IMR-90 (cell line): Measurements from ENCODE around the gene CELA2B. TPM values are rescaled to one million over a fixed set of nuclear protein-coding genes. Genes with fewer than 3 reads are reported as not detected.
"Not testable (repeated sequence)": the region's sequence is repeated elsewhere in the genome, so short reads cannot be mapped to it uniquely, and the experiment has no call there.

Experiments used
- ATAC-seq: fragments of 200-7000 bp; cut with Tn5 transposase; 2 replicates; pipeline ENCODE4 v1.9.1; 2020; ENCODE audit warnings: low read depth, mild to moderate bottlenecking, moderate library complexity
- BruUV-seq: library from RNA; stranded (reverse); fragments of 400-500 nt; replicated peaks from 2 replicates; lab custom pipeline; 2021; lab: Mats Ljungman, UMichigan
- CTCF ChIA-PET: fragments of 300-600 bp; formaldehyde crosslinking; extraction: SDS; loops from one replicate; lab custom pipeline; 2021; ENCODE audit warnings: antibody characterized with exemption; lab: Yijun Ruan, JAX
- POLR2A ChIA-PET: fragments of 300-600 bp; sonication (Branson Sonifier 250); formaldehyde crosslinking; loops from one replicate; lab custom pipeline; 2022; ENCODE audit warnings: antibody characterized with exemption; ENCODE audit not compliant: unreplicated experiment; lab: Charles Lee
- DNase-seq: peaks from one replicate; pipeline ENCODE4 v3.0.0; 2013
- H2AFZ ChIP-seq: replicated peaks from 2 replicates; pipeline ENCODE3; 2013; ENCODE audit warnings: low read length, mild to moderate bottlenecking; ENCODE audit not compliant: poor library complexity
- H2AK5ac ChIP-seq: 2 replicates; pipeline ENCODE4 v1.6.1; 2013; ENCODE audit warnings: low read depth, low read length, inconsistent platforms
- H2AK9ac ChIP-seq: replicated peaks from 2 replicates; pipeline ENCODE3; 2013; ENCODE audit warnings: mild to moderate bottlenecking, low read depth, low read length, moderate library complexity; ENCODE audit not compliant: poor library complexity
- H2BK120ac ChIP-seq: 2 replicates; pipeline ENCODE4 v1.6.1; 2013; ENCODE audit warnings: low read depth, low read length, inconsistent platforms
- H2BK15ac ChIP-seq: 3 replicates; pipeline ENCODE4 v1.6.1; 2013; ENCODE audit warnings: low read depth, low read length, inconsistent platforms
- H2BK20ac ChIP-seq: 2 replicates; pipeline ENCODE4 v1.6.1; 2013; ENCODE audit warnings: low read depth, mild to moderate bottlenecking, inconsistent platforms, low read length, moderate library complexity
- H2BK5ac ChIP-seq: 2 replicates; pipeline ENCODE4 v1.6.1; 2013; ENCODE audit warnings: mild to moderate bottlenecking, low read depth, low read length, inconsistent platforms; ENCODE audit not compliant: poor library complexity, severe bottlenecking
- H3K14ac ChIP-seq: replicated peaks from 2 replicates; pipeline ENCODE4 v1.6.1; 2013; ENCODE audit warnings: low read depth, low read length, inconsistent platforms
- H3K18ac ChIP-seq: 2 replicates; pipeline ENCODE4 v1.6.1; 2013; ENCODE audit warnings: low read depth, low read length, control low read depth
- H3K23ac ChIP-seq: 2 replicates; pipeline ENCODE4 v1.6.1; 2013; ENCODE audit warnings: low read depth, low read length, inconsistent platforms
- H3K27ac ChIP-seq: 2 replicates; pipeline ENCODE4 v1.5.1; 2013; ENCODE audit warnings: mild to moderate bottlenecking, control low read depth, low read length; ENCODE audit not compliant: insufficient read depth
- H3K27me3 ChIP-seq: 2 replicates; pipeline ENCODE4 v1.6.1; 2013; ENCODE audit warnings: low read length; ENCODE audit not compliant: control insufficient read depth, insufficient read depth
- H3K36me3 ChIP-seq: 2 replicates; pipeline ENCODE4 v1.6.1; 2013; ENCODE audit warnings: low read length, mixed read lengths; ENCODE audit not compliant: control insufficient read depth, insufficient read depth
- H3K4ac ChIP-seq: 2 replicates; pipeline ENCODE4 v1.6.1; 2013; ENCODE audit warnings: low read depth, low read length, inconsistent platforms
- H3K4me1 ChIP-seq: 2 replicates; pipeline ENCODE4 v1.6.1; 2013; ENCODE audit warnings: low read length, mixed read lengths; ENCODE audit not compliant: control insufficient read depth, insufficient read depth
- H3K4me2 ChIP-seq: 2 replicates; pipeline ENCODE4 v1.6.1; 2013; ENCODE audit warnings: low read depth, mild to moderate bottlenecking, control low read depth, low read length, moderate library complexity
- H3K4me3 ChIP-seq: 2 replicates; pipeline ENCODE4 v1.5.1; 2013; ENCODE audit warnings: low read depth, mild to moderate bottlenecking, control low read depth, low read length, moderate library complexity; ENCODE audit not compliant: insufficient read depth
- H3K56ac ChIP-seq: 2 replicates; pipeline ENCODE4 v1.6.1; 2013; ENCODE audit warnings: low read length, inconsistent platforms; ENCODE audit not compliant: insufficient read depth; ENCODE audit errors: extremely low read depth
- H3K79me1 ChIP-seq, 2 experiments: 2 replicates each; pipeline ENCODE4 v1.6.1; 2013; ENCODE audit warnings: low read length in 2 of 2, inconsistent platforms in 1 of 2, low read depth in 1 of 2
- H3K9ac ChIP-seq: 2 replicates; pipeline ENCODE4 v1.6.1; 2013; ENCODE audit warnings: low read depth, low read length, control low read depth
- H3K9me1 ChIP-seq: 2 replicates; pipeline ENCODE4 v1.6.1; 2013; ENCODE audit warnings: low read length, inconsistent platforms; ENCODE audit not compliant: insufficient read depth
- H3K9me3 ChIP-seq: 2 replicates; pipeline ENCODE4 v1.6.1; 2013; ENCODE audit warnings: low read length; ENCODE audit not compliant: control insufficient read depth, insufficient read depth
- H4K20me1 ChIP-seq: 2 replicates; pipeline ENCODE4 v1.6.1; 2013; ENCODE audit warnings: low read length, inconsistent platforms; ENCODE audit not compliant: insufficient read depth
- H4K5ac ChIP-seq: 2 replicates; pipeline ENCODE4 v1.6.1; 2013; ENCODE audit warnings: mild to moderate bottlenecking, low read depth, low read length, control low read depth
- H4K8ac ChIP-seq, 2 experiments: 2 replicates each; pipeline ENCODE4 v1.6.1; 2013; ENCODE audit warnings: low read depth in 2 of 2, low read length in 2 of 2, control low read depth in 1 of 2, inconsistent platforms in 1 of 2
- H4K91ac ChIP-seq: 2 replicates; pipeline ENCODE4 v1.6.1; 2013; ENCODE audit warnings: low read depth, low read length, inconsistent platforms; ENCODE audit not compliant: insufficient read depth
- BHLHE40 ChIP-seq: fragments of 150-350 bp; IDR thresholded peaks from 2 replicates; pipeline ENCODE4 v1.6.1; 2016; ENCODE audit warnings: mild to moderate bottlenecking, low read depth, low read length
- USF2 ChIP-seq: fragments of 150-350 bp; IDR thresholded peaks from 2 replicates; pipeline ENCODE4 v1.6.1; 2017; ENCODE audit warnings: mild to moderate bottlenecking, antibody characterized with exemption, low read length, low read depth
- WGBS, 2 experiments: methylation state at CpG; one replicate each; pipeline versions ENCODE4 v1.1.5 to v1.1.7; 2013; ENCODE audit warnings: missing lambda C conversion rate in 2 of 2; ENCODE audit not compliant: insufficient read length in 1 of 2; ENCODE audit errors: extremely low coverage in 2 of 2; 5-methylcytosine and 5-hydroxymethylcytosine counted together
- dilution Hi-C: fragments of 300-500 bp; cut with HindIII; formaldehyde crosslinking; loops from one replicate; pipeline ENCODE4 v1.14.3; 2018; ENCODE audit warnings: low sequenced_read_pairs; ENCODE audit not compliant: unreplicated experiment
- in situ Hi-C: fragments of 300-500 bp; cut with MboI; formaldehyde crosslinking; loops from 3 replicates; pipeline ENCODE4 v1.14.3; 2019; ENCODE audit warnings: low sequenced_read_pairs, inconsistent platforms, mixed read lengths
- intact Hi-C: fragments of 100-400 bp; cut with micrococcal nuclease; formaldehyde crosslinking; loops from 2 replicates; pipeline ENCODE4 v1.10.0; 2022
- polyA plus RNA-seq, 3 experiments: library from polyadenylated mRNA; depleted of rRNA; stranded (reverse); fragments of >200 nt; gene quantifications; 2 replicates each; pipeline ENCODE4 v1.2.3, GENCODE V29; 2012; ENCODE audit warnings: low replicate concordance in 1 of 3
- total RNA-seq: library from RNA; depleted of rRNA; stranded (reverse); fragments of >200 nt; gene quantifications from 2 replicates; pipeline ENCODE4 v1.2.3, GENCODE V29; 2012

CELA2B gene
- total and polyA plus RNA-seq, 2 of the 4 experiments (the other 2 are of a cell fraction), result not detected

GRCh38 chr1:15465674-15466073, 10.2 kb upstream of the CELA2B start:
- intact Hi-C loops, result no loop called here
- DNase-seq (no peak), ATAC-seq (no peak)
- Histone ChIP-seq H3K9me3 (no peaks in the 10 kb centered on the region), H3K14ac (no peak overlapping the region), H2BK20ac (no peak overlapping the region), H2AK9ac (no peak overlapping the region), H3K23ac (no peak overlapping the region), H3K27me3 (peaks cover 3% of the 10 kb centered on the region; the same call in 1 of the 2 replicates), H3K56ac (no peak overlapping the region), H4K91ac (no peak overlapping the region), H3K4me3 (no peak overlapping the region), H2AFZ (no peak overlapping the region), H2BK15ac (no peak overlapping the region), H4K20me1 (no peaks in the 10 kb centered on the region), H4K5ac (no peak overlapping the region), H3K79me1 (no peaks in the 10 kb centered on the region), H3K4ac (no peak overlapping the region), H3K9ac (no peak overlapping the region), H4K8ac (no peak overlapping the region), H3K9me1 (no peaks in the 10 kb centered on the region), H3K4me1 (no peaks in the 10 kb centered on the region; the same call in 1 of the 2 replicates), H2BK120ac (no peak overlapping the region), H3K4me2 (no peak overlapping the region), H3K36me3 (no peaks in the 10 kb centered on the region), H3K27ac (no peak overlapping the region), H3K18ac (no peak overlapping the region), H2AK5ac (no peak overlapping the region), H2BK5ac (no peak overlapping the region)
- peak; percentile 20; the same call in 1 of the 2 replicates for TF ChIP-seq USF2
- no peak for TF ChIP-seq BHLHE40
- in situ Hi-C loops, result no loop called here
- WGBS, 2 experiments, result no CpG with 5 or more reads among the region's 7 CpGs
- POLR2A ChIA-PET, result interaction anchor here (0.7 kb wide), 1 partner anchor 28 kb away, joined by 3 read pairs; no protein-coding TSS in a partner anchor
- dilution Hi-C loops, result no loop called here
- no TSS peak for BruUV-seq
- CTCF ChIA-PET, result interaction anchor here (0.6 kb wide), 1 partner anchor 143 kb away, joined by 3 read pairs; no protein-coding TSS in a partner anchor

- H3K4ac ChIP-seq, H3K36me3 ChIP-seq, H3K9ac ChIP-seq, DNase-seq, H3K4me3 ChIP-seq, H2AK5ac ChIP-seq, H4K20me1 ChIP-seq, H2AFZ ChIP-seq, H3K4me2 ChIP-seq, H3K79me1 ChIP-seq, H2BK5ac ChIP-seq, ATAC-seq, BruUV-seq, H3K23ac ChIP-seq, H2AK9ac ChIP-seq, H3K14ac ChIP-seq, H4K5ac ChIP-seq, dilution Hi-C loops, H3K27ac ChIP-seq, H4K91ac ChIP-seq, H3K27me3 ChIP-seq, H3K9me3 ChIP-seq, in situ Hi-C loops, CTCF ChIA-PET, H3K56ac ChIP-seq, H2BK15ac ChIP-seq, H3K4me1 ChIP-seq, H2BK20ac ChIP-seq, H3K18ac ChIP-seq, POLR2A ChIA-PET, intact Hi-C loops, H2BK120ac ChIP-seq, H3K9me1 ChIP-seq, H4K8ac ChIP-seq: not testable (repeated sequence)
- WGBS, 2 experiments, result 94% methylated on average over 14 of the region's 22 CpGs; no CpG with 5 or more reads in 1 of the 2 experiments
These were observed 8.8 kb upstream of the CELA2B start for GRCh38 chr1:15466955-15467625.
